Esophagus squamous epithelium (tissue), 5 donors: Measurements from ENCODE around the gene PYGB. TPM values are rescaled to one million over a fixed set of nuclear protein-coding genes. Genes with fewer than 3 reads are reported as not detected.

Experiments
- DNase-seq: peaks from one replicate; lab custom pipeline; 2025; lab: John Stamatoyannopoulos, UW
- H3K27ac ChIP-seq, 4 donors: fragments of 200-600 bp; sonication (generic); one replicate each; pipeline ENCODE4 v1.5.1; 2016 to 2019; ENCODE audit warnings: mild to moderate bottlenecking in 1 of 4
- H3K27me3 ChIP-seq, 4 donors: fragments of 200-600 bp; sonication (generic); 1 replicate in 3 of 4; 2 replicates in 1 of 4; pipeline versions ENCODE4 v1.5.1 to v1.6.0; 2017 to 2021; ENCODE audit warnings: antibody characterized with exemption in 1 of 4
- H3K36me3 ChIP-seq, 3 donors: fragments of 200-600 bp; sonication (generic); one replicate each; pipeline ENCODE4 v1.5.1; 2016 to 2019
- H3K4me1 ChIP-seq, 3 donors: fragments of 200-600 bp; sonication (generic); one replicate each; pipeline ENCODE4 v1.5.1; 2017 to 2019
- H3K4me3 ChIP-seq, 4 donors: fragments of 200-600 bp; sonication (generic); 1 replicate in 3 of 4; 2 replicates in 1 of 4; pipeline ENCODE4 v1.5.1; 2016 to 2019; ENCODE audit warnings: mild to moderate bottlenecking in 2 of 4, moderate library complexity in 1 of 4
- H3K9me3 ChIP-seq, 3 donors: fragments of 200-600 bp; sonication (generic); one replicate each; pipeline ENCODE4 v1.5.1; 2016 to 2019
- POLR2A ChIP-seq, 4 donors: fragments of 450-650 bp; IDR thresholded peaks; one replicate each; pipeline ENCODE4 v1.6.1; 2017; ENCODE audit warnings: antibody characterized with exemption in 4 of 4, mild to moderate bottlenecking in 4 of 4, moderate library complexity in 3 of 4
- WGBS, 2 donors: methylation state at CpG; one replicate each; pipeline ENCODE4 v1.1.5; 2018; 5-methylcytosine and 5-hydroxymethylcytosine counted together
- intact Hi-C: fragments of 100-400 bp; cut with DNase I; formaldehyde crosslinking; loops from one replicate; pipeline ENCODE4 v1.15.0; 2022
- total RNA-seq, 4 donors: library from RNA; depleted of rRNA; stranded (reverse); fragments of >200 nt; gene quantifications; one replicate each; pipeline ENCODE4 v1.1.0, GENCODE V29; 2016
- TF ChIP-seq, protein P1 (sequence below), 6 experiments: fragments of 450-650 bp in 4 of 6; fragments of 200-600 bp in 2 of 6; sonication (generic) in 2 of 6; IDR thresholded peaks; one replicate each; pipeline ENCODE4 v1.5.1; 2016 to 2019; ENCODE audit warnings: antibody characterized with exemption in 6 of 6, mild to moderate bottlenecking in 4 of 6, moderate library complexity in 4 of 6
- donor health status: DM: yes; HTN: yes; CAD: no.

PYGB gene
- total RNA-seq, 4 donors from 2014 or later: 70.8 to 127 (median 95.6) TPM

DNA sequence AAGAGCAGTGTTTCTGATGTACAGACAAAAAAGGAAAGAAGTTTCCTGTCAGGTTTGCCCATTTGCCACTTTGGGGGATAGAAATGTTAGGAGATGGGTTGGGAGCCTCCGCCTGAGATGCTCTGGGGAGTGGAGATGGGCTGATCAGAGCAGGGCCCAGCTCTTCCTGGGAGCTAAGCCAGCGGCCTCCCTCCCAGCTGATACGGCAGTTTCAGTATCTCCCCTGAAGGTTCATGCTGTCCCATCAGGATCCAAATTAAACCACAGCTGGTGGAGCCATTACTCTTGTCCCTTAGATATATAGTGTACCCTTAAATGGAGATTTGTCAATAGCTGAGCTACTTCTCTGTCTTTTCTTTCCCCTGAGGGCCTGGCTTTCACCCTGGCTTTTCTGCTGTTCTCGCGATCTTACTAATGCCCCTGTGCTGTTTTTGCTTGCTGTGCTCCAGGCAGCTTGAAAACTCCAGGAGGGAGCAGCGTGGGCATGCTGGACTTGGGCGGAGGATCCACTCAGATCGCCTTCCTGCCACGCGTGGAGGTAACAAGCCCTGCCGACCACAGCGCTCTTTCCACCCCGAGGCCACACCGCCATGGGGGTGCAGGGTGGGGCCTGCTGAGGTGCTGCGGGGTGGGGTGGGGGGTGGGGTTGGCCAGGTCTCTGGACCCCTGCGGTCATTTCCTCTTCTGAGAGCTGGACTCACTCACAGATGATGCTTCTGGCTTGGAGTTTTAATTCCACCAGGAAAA, 31.5 kb upstream of the PYGB start:
- no peak overlapping the region for H3K4me3 ChIP-seq
- no peak overlapping the region for H3K27ac ChIP-seq
- H3K9me3 ChIP-seq: no peaks in the 10 kb centered on the region
- H3K36me3 ChIP-seq: peaks cover 13 to 99% (median 15%) of the 10 kb centered on the region in 3 donors
- TF ChIP-seq POLR2A (IDR thresholded peaks at IDR 0.05): no peak
- TF ChIP-seq, protein P1, sequence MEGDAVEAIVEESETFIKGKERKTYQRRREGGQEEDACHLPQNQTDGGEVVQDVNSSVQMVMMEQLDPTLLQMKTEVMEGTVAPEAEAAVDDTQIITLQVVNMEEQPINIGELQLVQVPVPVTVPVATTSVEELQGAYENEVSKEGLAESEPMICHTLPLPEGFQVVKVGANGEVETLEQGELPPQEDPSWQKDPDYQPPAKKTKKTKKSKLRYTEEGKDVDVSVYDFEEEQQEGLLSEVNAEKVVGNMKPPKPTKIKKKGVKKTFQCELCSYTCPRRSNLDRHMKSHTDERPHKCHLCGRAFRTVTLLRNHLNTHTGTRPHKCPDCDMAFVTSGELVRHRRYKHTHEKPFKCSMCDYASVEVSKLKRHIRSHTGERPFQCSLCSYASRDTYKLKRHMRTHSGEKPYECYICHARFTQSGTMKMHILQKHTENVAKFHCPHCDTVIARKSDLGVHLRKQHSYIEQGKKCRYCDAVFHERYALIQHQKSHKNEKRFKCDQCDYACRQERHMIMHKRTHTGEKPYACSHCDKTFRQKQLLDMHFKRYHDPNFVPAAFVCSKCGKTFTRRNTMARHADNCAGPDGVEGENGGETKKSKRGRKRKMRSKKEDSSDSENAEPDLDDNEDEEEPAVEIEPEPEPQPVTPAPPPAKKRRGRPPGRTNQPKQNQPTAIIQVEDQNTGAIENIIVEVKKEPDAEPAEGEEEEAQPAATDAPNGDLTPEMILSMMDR (IDR thresholded peaks at IDR 0.05): no peak
- no peaks in the 10 kb centered on the region for H3K27me3 ChIP-seq
- WGBS, 2 donors: 74 to 79% methylated on average over 7 of the region's 16 CpGs
- peaks cover 0 to 13% (median 5%) of the 10 kb centered on the region in 3 donors for H3K4me1 ChIP-seq
- no peak for DNase-seq
- intact Hi-C loops: loop anchor here (10.0 kb wide), 1 partner anchor 68 kb away; no protein-coding TSS in a partner anchor

- no peaks in the 10 kb centered on the region for H3K9me3 ChIP-seq
- H3K4me3 ChIP-seq: no peak overlapping the region
- peaks cover 11 to 94% (median 15%) of the 10 kb centered on the region in 3 donors for H3K36me3 ChIP-seq
- peaks cover 0 to 20% (median 7%) of the 10 kb centered on the region in 3 donors for H3K4me1 ChIP-seq
- H3K27me3 ChIP-seq: no peaks in the 10 kb centered on the region
- WGBS, 2 donors: 94% methylated on average over 21 of the region's 21 CpGs
- TF ChIP-seq, protein P1 (IDR thresholded peaks at IDR 0.05): no peak
- TF ChIP-seq POLR2A (IDR thresholded peaks at IDR 0.05): no peak
- DNase-seq: no peak
- intact Hi-C loops: loop anchor here (10.0 kb wide), 1 partner anchor 67 kb away; no protein-coding TSS in a partner anchor
- H3K27ac ChIP-seq: no peak overlapping the region
Observed at GRCh38 chr20:25217161-25218108, 30.4 kb upstream of the PYGB start.

- Histone ChIP-seq H3K9me3 (no peaks in the 10 kb centered on the region), H3K4me1 (peaks cover 5 to 27% (median 14%) of the 10 kb centered on the region in 3 donors), H3K4me3 (no peak overlapping the region), H3K36me3 (peaks cover 11 to 88% (median 15%) of the 10 kb centered on the region in 3 donors), H3K27me3 (no peaks in the 10 kb centered on the region), H3K27ac (no peak overlapping the region)
- 88 to 89% methylated on average over 4 to 7 of the region's 8 CpGs for WGBS, 2 donors
- intact Hi-C loops: loop anchor here (10.0 kb wide), 1 partner anchor 67 kb away; no protein-coding TSS in a partner anchor
- TF ChIP-seq, protein P1 (IDR thresholded peaks at IDR 0.05): no peak
- TF ChIP-seq POLR2A (IDR thresholded peaks at IDR 0.05): no peak
- no peak for DNase-seq
Observed at GRCh38 chr20:25218109-25218486, 29.8 kb upstream of the PYGB start.

GRCh38 chr20:25218492-25218891, 29.4 kb upstream of the PYGB start:
- H3K27me3 ChIP-seq: no peaks in the 10 kb centered on the region
- intact Hi-C loops: loop anchor here (10.0 kb wide), 1 partner anchor 66 kb away; no protein-coding TSS in a partner anchor
- H3K36me3 ChIP-seq: peaks cover 11 to 88% (median 15%) of the 10 kb centered on the region in 3 donors
- no peak overlapping the region for H3K4me3 ChIP-seq
- no peaks in the 10 kb centered on the region for H3K9me3 ChIP-seq
- TF ChIP-seq POLR2A (IDR thresholded peaks at IDR 0.05): no peak
- TF ChIP-seq, protein P1 (IDR thresholded peaks at IDR 0.05): no peak
- DNase-seq: no peak
- H3K27ac ChIP-seq: no peak overlapping the region
- WGBS, 2 donors: 92% methylated on average over 2 of the region's 12 CpGs; no CpG with 5 or more reads in 1 of the 2 donors
- peaks cover 5 to 31% (median 17%) of the 10 kb centered on the region in 3 donors for H3K4me1 ChIP-seq
